Small intestine (tissue), 7 donors: Measurements from ENCODE around the gene PPM1F. TPM values are rescaled to one million over a fixed set of nuclear protein-coding genes. Genes with fewer than 3 reads are reported as not detected.
"Not testable (repeated sequence)": the region's sequence is repeated elsewhere in the genome, so short reads cannot be mapped to it uniquely, and the experiment has no call there.

ENCODE experiments used
- DNase-seq, 2 donors: peaks; one replicate each; pipeline versions ENCODE4 v3.0.0 to v3.0.0-alpha.2; 2013
- FAIRE-seq: peaks from 2 replicates; lab custom pipeline; 2012; peaks lifted over from hg19 to GRCh38; lab: Jason Lieb, UNC
- H3K27ac ChIP-seq, 3 donors: one replicate each; pipeline ENCODE4 v1.5.1; 2013; ENCODE audit warnings: low read length in 2 of 3, mild to moderate bottlenecking in 2 of 3, control low read depth in 1 of 3, inconsistent platforms in 1 of 3, low read depth in 1 of 3, moderate library complexity in 1 of 3
- H3K27me3 ChIP-seq, 3 donors: one replicate each; pipeline ENCODE4 v1.6.1; 2013; ENCODE audit warnings: low read length in 3 of 3, inconsistent platforms in 1 of 3; ENCODE audit not compliant: control insufficient read depth in 3 of 3, insufficient read depth in 3 of 3
- H3K36me3 ChIP-seq, 3 donors: one replicate each; pipeline ENCODE4 v1.6.1; 2013; ENCODE audit warnings: low read length in 3 of 3, inconsistent platforms in 1 of 3, low read depth in 1 of 3, mild to moderate bottlenecking in 1 of 3, moderate library complexity in 1 of 3; ENCODE audit not compliant: control insufficient read depth in 3 of 3, insufficient read depth in 2 of 3
- H3K4me1 ChIP-seq, 3 donors: one replicate each; pipeline ENCODE4 v1.6.1; 2013; ENCODE audit warnings: low read length in 2 of 3, inconsistent platforms in 1 of 3, low read depth in 1 of 3, mild to moderate bottlenecking in 1 of 3, moderate library complexity in 1 of 3; ENCODE audit not compliant: control insufficient read depth in 3 of 3, insufficient read depth in 2 of 3
- H3K4me3 ChIP-seq, 3 donors: one replicate each; pipeline ENCODE4 v1.5.1; 2013; ENCODE audit warnings: low read length in 3 of 3, control low read depth in 1 of 3, inconsistent platforms in 1 of 3, low read depth in 1 of 3, mild to moderate bottlenecking in 1 of 3, moderate library complexity in 1 of 3
- H3K9me3 ChIP-seq, 2 donors: one replicate each; pipeline ENCODE4 v1.6.1; 2013; ENCODE audit warnings: low read depth in 1 of 2, low read length in 1 of 2; ENCODE audit not compliant: control insufficient read depth in 2 of 2, insufficient read depth in 1 of 2
- WGBS, 3 donors: extraction: QIAGEN DNeasy Blood & Tissue Kit; methylation state at CpG; one replicate each; pipeline ENCODE4 v1.1.7; 2013; 5-methylcytosine and 5-hydroxymethylcytosine counted together
- polyA plus RNA-seq, 4 donors: library from polyadenylated mRNA; stranded (reverse) in 3 of 4; unstranded in 1 of 4; fragments of 200-250 nt in 3 of 4; fragments of 120-200 nt in 1 of 4; gene quantifications; one replicate each; pipeline versions ENCODE4 v1.2.1 to v1.2.3, GENCODE V29; 2013
- donor health status: healthy with polysubstance abuse.
- donor health status: control.
- donor health status: control.
- donor health status: Bipolar disorder and iron deficiency.
- donor health status: healthy.

Gene PPM1F
- polyA plus RNA-seq, 4 donors: 1.8 to 16.7 (median 9.9) TPM

DNA sequence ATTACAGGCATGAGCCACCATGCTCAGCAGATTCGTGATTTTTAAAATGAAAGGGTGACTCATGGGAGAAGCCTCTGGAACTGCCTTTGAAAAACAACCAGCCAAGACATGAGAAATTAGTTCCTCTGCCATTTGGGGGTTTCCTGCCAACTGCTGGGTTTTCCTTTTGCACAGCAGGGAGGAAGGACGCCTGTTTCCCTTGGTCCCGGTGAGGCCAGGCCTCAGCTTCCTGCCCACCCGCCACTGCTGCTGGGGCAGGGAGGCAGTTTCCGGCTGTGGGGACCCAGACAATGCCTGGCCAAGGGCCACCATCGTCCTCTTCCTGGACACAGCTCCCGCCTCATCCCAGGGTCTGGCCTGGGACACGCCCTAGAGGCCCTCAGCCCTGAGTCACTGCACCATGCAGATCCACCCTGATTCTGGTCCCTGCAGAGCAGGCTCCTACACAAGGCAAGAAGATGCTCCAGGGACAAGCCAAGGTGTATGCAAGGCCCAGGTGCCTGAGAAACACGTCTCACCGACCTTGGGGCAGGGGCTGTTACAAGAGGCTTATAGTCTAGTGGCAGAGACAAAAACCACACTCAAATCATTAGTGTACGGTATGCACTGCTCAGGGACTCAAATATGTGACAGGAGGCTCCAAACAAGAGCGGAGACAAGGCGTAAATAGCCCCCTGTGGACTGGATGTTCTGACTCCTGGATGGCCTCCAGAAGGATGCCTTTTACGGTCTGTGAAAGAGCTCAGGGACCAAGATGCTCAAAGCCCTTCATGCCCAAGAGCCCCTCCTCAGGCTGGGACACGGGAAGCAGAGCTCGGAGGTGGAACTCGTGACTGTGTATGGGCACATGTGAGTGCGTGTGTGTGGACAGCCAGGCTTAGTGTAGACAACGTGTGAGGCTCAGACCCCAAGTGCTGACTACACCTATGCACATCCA lies 10.0 kb downstream of the PPM1F start:
- H3K9me3 ChIP-seq: no peaks in the 10 kb centered on the region
- H3K27me3 ChIP-seq: no peaks in the 10 kb centered on the region
- no peak for DNase-seq
- 48 to 77% (median 76%) methylated on average over 19 of the region's 19 CpGs for WGBS, 3 donors
- H3K4me3 ChIP-seq: no peak overlapping the region
- peaks cover 0 to 8% (median 0%) of the 10 kb centered on the region in 3 donors for H3K4me1 ChIP-seq
- peak overlapping the region in 1 of 3 donors; percentile 84 for H3K27ac ChIP-seq
- H3K36me3 ChIP-seq: peaks cover 0 to 73% (median 0%) of the 10 kb centered on the region in 3 donors
- no peak for FAIRE-seq

- no peak for DNase-seq
- H3K4me3 ChIP-seq: no peak overlapping the region
- H3K9me3 ChIP-seq: no peaks in the 10 kb centered on the region
- FAIRE-seq: no peak
- 87 to 96% (median 93%) methylated on average over 8 of the region's 8 CpGs for WGBS, 3 donors
- H3K27ac ChIP-seq: peak overlapping the region in 1 of 3 donors; percentile 72
- H3K27me3 ChIP-seq: no peaks in the 10 kb centered on the region
- peaks cover 0 to 71% (median 0%) of the 10 kb centered on the region in 3 donors for H3K36me3 ChIP-seq
- peaks cover 0 to 14% (median 4%) of the 10 kb centered on the region in 3 donors for H3K4me1 ChIP-seq
Measured at GRCh38 chr22:21941921-21942320, 10.7 kb downstream of the PPM1F start.

DNA sequence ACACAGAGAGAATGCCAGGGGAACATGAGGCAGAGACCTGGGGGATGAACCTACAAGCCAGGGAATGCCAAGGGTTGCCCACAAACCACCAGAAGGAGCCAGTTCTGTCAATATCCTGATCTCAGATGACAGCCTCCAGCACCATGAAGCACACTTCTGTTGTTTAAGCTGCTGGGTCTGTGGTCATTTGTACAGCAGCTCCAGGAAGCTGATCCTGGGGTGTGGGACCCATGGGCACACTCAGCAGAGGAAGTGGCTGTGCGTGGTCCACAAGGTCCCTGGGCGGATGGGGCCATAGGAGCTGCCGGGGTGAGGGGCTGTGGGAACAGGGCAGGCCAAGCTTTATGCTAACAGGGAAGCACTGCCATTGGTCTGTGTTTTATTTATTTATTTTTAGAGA lies 12.1 kb downstream of the PPM1F start:
- H3K27me3 ChIP-seq: no peaks in the 10 kb centered on the region
- peaks cover 0 to 66% (median 0%) of the 10 kb centered on the region in 3 donors for H3K36me3 ChIP-seq
- H3K9me3 ChIP-seq: no peaks in the 10 kb centered on the region
- FAIRE-seq: no peak
- no peak overlapping the region for H3K4me3 ChIP-seq
- WGBS, 3 donors: 78 to 93% (median 88%) methylated on average over 3 of the region's 3 CpGs
- no peak for DNase-seq
- peak overlapping the region in 1 of 3 donors; percentile 1 for H3K27ac ChIP-seq
- H3K4me1 ChIP-seq: peaks cover 0 to 14% (median 4%) of the 10 kb centered on the region in 3 donors

GRCh38 chr22:21939935-21940334 lies 12.7 kb downstream of the PPM1F start:
- DNase-seq, H3K9me3 ChIP-seq, FAIRE-seq, H3K4me3 ChIP-seq, H3K27me3 ChIP-seq: not testable (repeated sequence)
- H3K27ac ChIP-seq: peak overlapping the region in 2 of 3 donors; percentile 33 to 95
- 86 to 89% (median 87%) methylated on average over 5 of the region's 5 CpGs for WGBS, 3 donors
- peaks cover 0 to 61% (median 0%) of the 10 kb centered on the region in 3 donors for H3K36me3 ChIP-seq
- H3K4me1 ChIP-seq: peaks cover 0 to 14% (median 4%) of the 10 kb centered on the region in 3 donors

DNA sequence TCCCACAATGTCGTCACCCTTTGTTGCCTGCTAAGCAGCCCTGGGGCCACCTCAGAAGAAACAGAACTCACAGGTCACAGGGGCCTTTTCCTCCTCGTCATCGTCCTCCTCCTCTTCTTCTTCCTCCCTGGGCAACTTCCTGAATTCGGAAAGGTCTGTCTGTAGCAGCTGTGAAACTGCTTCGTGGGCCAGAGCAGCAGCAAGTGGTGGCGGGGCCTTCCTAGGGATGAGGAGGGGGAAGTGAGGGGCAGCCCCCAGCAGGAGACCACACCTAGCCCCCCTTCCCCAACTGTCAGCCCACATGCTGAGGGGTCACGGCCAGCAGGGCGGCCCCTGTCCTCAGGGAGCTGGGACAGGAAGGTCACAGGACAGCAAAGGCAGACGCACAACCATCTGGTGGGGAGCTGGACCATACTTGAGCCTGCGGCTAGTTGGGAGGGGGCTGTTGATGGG lies 13.2 kb downstream of the PPM1F start:
- H3K9me3 ChIP-seq: no peaks in the 10 kb centered on the region
- no peaks in the 10 kb centered on the region for H3K27me3 ChIP-seq
- peak overlapping the region in 2 of 3 donors; percentile 83 to 95 for H3K27ac ChIP-seq
- H3K36me3 ChIP-seq: peaks cover 0 to 56% (median 0%) of the 10 kb centered on the region in 3 donors
- no peak for FAIRE-seq
- H3K4me1 ChIP-seq: peaks cover 0 to 14% (median 4%) of the 10 kb centered on the region in 3 donors
- no peak for DNase-seq
- WGBS, 3 donors: 65 to 92% (median 83%) methylated on average over 9 to 10 of the region's 10 CpGs
- no peak overlapping the region for H3K4me3 ChIP-seq

- H3K27ac ChIP-seq: peak overlapping the region; percentile 9 to 95 (median 83)
- H3K36me3 ChIP-seq: peaks cover 0 to 54% (median 0%) of the 10 kb centered on the region in 3 donors
- no peak for FAIRE-seq
- H3K4me1 ChIP-seq: peaks cover 0 to 14% (median 4%) of the 10 kb centered on the region in 3 donors
- no peak for DNase-seq
- H3K27me3 ChIP-seq: no peaks in the 10 kb centered on the region
- 82 to 89% (median 85%) methylated on average over 11 of the region's 11 CpGs for WGBS, 3 donors
- no peak overlapping the region for H3K4me3 ChIP-seq
- H3K9me3 ChIP-seq: no peaks in the 10 kb centered on the region
Measured at GRCh38 chr22:21938906-21939305, 13.7 kb downstream of the PPM1F start.

GRCh38 chr22:21938071-21938822 lies 14.4 kb downstream of the PPM1F start:
- 2 to 3% (median 3%) methylated on average over 36 to 42 of the region's 42 CpGs for whole genome bisulfite sequencing, 3 donors
- FAIRE-seq: no peak
- H3K36me3 ChIP-seq: peaks cover 0 to 54% (median 0%) of the 10 kb centered on the region in 3 donors
- no peaks in the 10 kb centered on the region for H3K9me3 ChIP-seq
- H3K4me1 ChIP-seq: peaks cover 0 to 14% (median 4%) of the 10 kb centered on the region in 3 donors
- H3K27ac ChIP-seq: peak overlapping the region; percentile 56 to 95 (median 83)
- H3K4me3 ChIP-seq: peak overlapping the region in 2 of 3 donors; percentile 49 to 60
- no peaks in the 10 kb centered on the region for H3K27me3 ChIP-seq
- peak; percentile 87 to 98 for DNase-seq

GRCh38 chr22:21937821-21938070 lies 14.9 kb downstream of the PPM1F start:
- FAIRE-seq: no peak
- Histone ChIP-seq H3K9me3 (no peaks in the 10 kb centered on the region), H3K27ac (peak overlapping the region; percentile 12 to 95 (median 83)), H3K4me3 (peak overlapping the region in 1 of 3 donors; percentile 60), H3K36me3 (peaks cover 0 to 55% (median 1%) of the 10 kb centered on the region in 3 donors), H3K4me1 (peaks cover 0 to 14% (median 4%) of the 10 kb centered on the region in 3 donors), H3K27me3 (no peaks in the 10 kb centered on the region)
- WGBS, 3 donors: 18 to 26% (median 19%) methylated on average over 8 of the region's 8 CpGs
- DNase-seq: no peak
